ENCODE measurements around the gene LTB. TPM values are rescaled to one million over a fixed set of nuclear protein-coding genes. Genes with fewer than 3 reads are reported as not detected.

The LTB gene
- total and polyA plus RNA-seq, 2 donors (not counting 3 experiments of a cell fraction or from before 2014, with no cell fraction given) = 1.2 to 2.1 TPM

DNA sequence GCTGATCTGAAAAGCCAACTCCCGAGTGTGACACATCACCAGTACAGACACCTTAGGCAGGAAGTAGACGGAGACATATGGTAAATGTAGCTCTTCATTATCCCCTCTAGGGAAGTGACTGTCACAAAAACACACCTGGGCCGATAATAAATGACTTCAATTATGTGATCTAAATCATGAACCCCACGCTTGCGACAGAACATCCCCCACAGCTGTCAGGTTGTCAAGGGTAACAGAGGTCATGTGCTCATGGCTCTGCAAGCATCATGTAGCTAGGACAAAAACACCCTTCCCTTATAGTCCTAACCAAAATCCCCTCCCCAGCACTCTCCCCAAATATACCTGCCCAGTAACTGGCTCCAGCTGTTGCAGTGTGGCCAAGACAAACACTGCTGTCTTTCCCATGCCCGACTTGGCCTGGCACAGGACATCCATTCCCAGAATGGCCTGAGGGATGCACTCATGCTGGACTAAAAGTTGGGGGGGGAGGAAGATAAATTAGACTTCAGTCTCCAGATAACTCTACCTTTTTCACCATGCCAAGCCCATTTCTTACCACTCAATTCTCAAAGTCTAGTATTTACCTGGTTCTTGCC, 43.3 kb downstream of the LTB start:
- Histone ChIP-seq H3K4me3 (replicated peaks in 1 of 3; ENCODE audit: insufficient read depth in 1 of 3, low read depth in 1 of 3, low read length in 3 of 3) (no peak overlapping the region), H3K36me3 (ENCODE audit: control insufficient read depth in 2 of 2, extremely low read depth in 1 of 2, insufficient read depth in 2 of 2, low read length in 2 of 2) (peaks cover 34 to 52% of the 10 kb centered on the region in 2 experiments), H2AFZ (ENCODE audit: low read depth, low read length) (no peak overlapping the region), H3K79me2 (ENCODE audit: control insufficient read depth, insufficient read depth, low read length) (peaks cover 75% of the 10 kb centered on the region), H3K4me1 (ENCODE audit: control insufficient read depth, extremely low read depth, insufficient read depth, low read length) (peaks cover 27% of the 10 kb centered on the region), H4K20me1 (replicated peaks; ENCODE audit: control insufficient read depth, extremely low read depth, insufficient read depth, low read length) (peaks cover 7% of the 10 kb centered on the region), H3K4me2 (ENCODE audit: insufficient read depth, low read length) (peak overlapping the region; percentile 92), H3K9ac (replicated peaks; ENCODE audit: extremely low read depth, insufficient read depth, low read length) (no peak overlapping the region), H3K9me3 (replicated peaks; ENCODE audit: control insufficient read depth, insufficient read depth, low read length) (no peaks in the 10 kb centered on the region), H3K27ac (ENCODE audit: insufficient read depth, low read depth, low read length) (no peak overlapping the region), H3K27me3 (ENCODE audit: control insufficient read depth in 2 of 2, insufficient read depth in 2 of 2, low read length in 2 of 2) (no peaks in the 10 kb centered on the region), H3K9me1 (replicated peaks; ENCODE audit: control insufficient read depth, extremely low read depth, insufficient read depth, low read length) (no peaks in the 10 kb centered on the region)
- DNase-seq (ENCODE audit: low read depth, low spot score) (no peak), FAIRE-seq (no peak)
- no TSS peak for BruUV-seq (replicated peaks)
- POLR2A ChIA-PET = no interaction called here
- dilution Hi-C loops (cut with MboI; ENCODE audit: extremely low pct_ligation_motif_present, low sequenced_read_pairs) = no loop called here
- no peak for TF ChIP-seq FOS (IDR thresholded peaks at IDR 0.05; ENCODE audit: borderline replicate concordance, insufficient read depth, low read length)
- no peak for TF ChIP-seq JUN (IDR thresholded peaks at IDR 0.05; ENCODE audit: borderline replicate concordance, insufficient read depth, insufficient read length, low read depth)
- TF ChIP-seq GATA2 (IDR thresholded peaks at IDR 0.05; ENCODE audit: insufficient read depth, insufficient read length, low read depth, low read length) = no peak
- CTCF ChIA-PET = interaction anchor here (1.8 to 2.0 kb wide), 2 partner anchors 44 to 46 kb away, joined by 8 read pairs; no protein-coding TSS in a partner anchor
- intact Hi-C loops (cut with micrococcal nuclease) = no loop called here

DNA sequence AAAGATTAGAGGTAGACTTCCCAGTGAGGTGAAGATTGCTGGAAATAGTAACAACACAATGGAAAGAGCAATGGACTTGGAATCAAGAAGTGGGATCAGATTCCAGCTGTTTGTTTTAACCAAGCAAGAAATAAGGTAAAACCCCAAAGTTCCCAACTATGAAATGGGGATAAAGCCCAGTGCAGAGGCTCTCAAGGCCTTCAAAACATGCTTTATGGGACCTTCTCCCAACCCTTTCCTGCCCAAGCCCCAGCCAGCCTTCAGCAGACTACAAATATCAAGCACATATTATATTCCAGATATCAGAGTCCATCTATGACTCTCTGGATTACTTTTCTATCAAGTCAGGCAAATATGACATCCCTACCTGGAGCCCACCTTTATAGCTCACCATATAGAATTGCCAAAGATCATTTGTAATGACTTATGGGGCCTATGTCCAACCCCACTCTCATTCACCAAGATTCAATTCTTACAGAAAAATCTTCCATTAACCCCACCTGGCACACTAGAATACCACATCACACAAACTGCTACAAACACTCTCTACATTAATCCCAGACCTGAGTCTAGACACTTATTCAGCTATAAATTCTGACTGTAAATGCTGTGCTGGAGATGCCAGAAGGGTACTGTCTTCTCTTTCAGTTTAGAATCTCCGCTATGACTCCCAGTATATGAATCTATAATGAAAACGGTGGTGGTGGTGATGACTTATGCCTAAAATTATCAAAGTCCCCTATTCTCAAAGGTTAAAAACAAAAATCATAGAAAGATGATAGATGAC, 46.5 kb downstream of the LTB start:
- Histone ChIP-seq H3K27ac (ENCODE audit: insufficient read depth, low read depth, low read length) (no peak overlapping the region), H3K9me3 (replicated peaks; ENCODE audit: control insufficient read depth, insufficient read depth, low read length) (no peaks in the 10 kb centered on the region), H3K79me2 (ENCODE audit: control insufficient read depth, insufficient read depth, low read length) (peaks cover 73% of the 10 kb centered on the region), H3K4me3 (replicated peaks in 1 of 3; ENCODE audit: insufficient read depth in 1 of 3, low read depth in 1 of 3, low read length in 3 of 3) (no peak overlapping the region), H3K9me1 (replicated peaks; ENCODE audit: control insufficient read depth, extremely low read depth, insufficient read depth, low read length) (no peaks in the 10 kb centered on the region), H3K27me3 (ENCODE audit: control insufficient read depth in 2 of 2, insufficient read depth in 2 of 2, low read length in 2 of 2) (no peaks in the 10 kb centered on the region), H3K9ac (replicated peaks; ENCODE audit: extremely low read depth, insufficient read depth, low read length) (no peak overlapping the region), H3K4me1 (ENCODE audit: control insufficient read depth, extremely low read depth, insufficient read depth, low read length) (peaks cover 21% of the 10 kb centered on the region), H3K4me2 (ENCODE audit: insufficient read depth, low read length) (no peak overlapping the region), H2AFZ (ENCODE audit: low read depth, low read length) (no peak overlapping the region), H3K36me3 (ENCODE audit: control insufficient read depth in 2 of 2, extremely low read depth in 1 of 2, insufficient read depth in 2 of 2, low read length in 2 of 2) (peaks cover 48 to 73% of the 10 kb centered on the region in 2 experiments), H4K20me1 (replicated peaks; ENCODE audit: control insufficient read depth, extremely low read depth, insufficient read depth, low read length) (peaks cover 7% of the 10 kb centered on the region)
- TF ChIP-seq JUN (IDR thresholded peaks at IDR 0.05; ENCODE audit: borderline replicate concordance, insufficient read depth, insufficient read length, low read depth) (no peak), POLR2A (IDR thresholded peaks at IDR 0.05; ENCODE audit: low read depth, low read length) (peak; percentile 20)
- FAIRE-seq (no peak), DNase-seq (ENCODE audit: low read depth, low spot score) (no peak)
- dilution Hi-C loops (cut with MboI; ENCODE audit: extremely low pct_ligation_motif_present, low sequenced_read_pairs) = no loop called here
- POLR2A ChIA-PET = no interaction called here
- CTCF ChIA-PET = interaction anchor here (0.8 kb wide), 1 partner anchor 43 kb away, joined by 3 read pairs; no protein-coding TSS in a partner anchor
- BruUV-seq (replicated peaks) = no TSS peak
- intact Hi-C loops (cut with micrococcal nuclease) = no loop called here
